WTC11 (cell line): ENCODE results near the gene EPN3. TPM values are rescaled to one million over a fixed set of nuclear protein-coding genes. Genes with fewer than 3 reads are reported as not detected.
A peak's percentile ranks its signal among the peaks of the same experiment; 100 is the strongest.

Source experiments
- ATAC-seq: fragments of 200-7000 bp; cut with Tn5 transposase; 2 replicates; pipeline ENCODE4 v1.10.0; 2021; ENCODE audit warnings: mild to moderate bottlenecking, moderate library complexity
- CTCF ChIA-PET: fragments of 300-600 bp; sonication (Branson Sonifier 250); formaldehyde crosslinking; loops from one replicate; lab custom pipeline; 2021; ENCODE audit warnings: antibody characterized with exemption; lab: Charles Lee
- POLR2A ChIA-PET: fragments of 350-600 bp; sonication (Branson Sonifier 250); formaldehyde crosslinking; loops from one replicate; lab custom pipeline; 2021; ENCODE audit warnings: antibody characterized with exemption; lab: Charles Lee
- DNase-seq: peaks from one replicate; pipeline ENCODE4 v3.0.0; 2021; ENCODE audit warnings: low spot score
- H3K27ac Mint-ChIP-seq: 2 replicates; pipeline ENCODE4 v1.8.0; 2021; ENCODE audit warnings: mixed read lengths
- H3K27me3 Mint-ChIP-seq: 2 replicates; pipeline ENCODE4 v1.8.0; 2021; ENCODE audit warnings: low read depth, mild to moderate bottlenecking, moderate library complexity, mixed read lengths
- H3K36me3 Mint-ChIP-seq: 2 replicates; pipeline ENCODE4 v1.8.0; 2021; ENCODE audit warnings: mixed read lengths
- H3K4me1 Mint-ChIP-seq: 2 replicates; pipeline ENCODE4 v1.8.0; 2022; ENCODE audit warnings: mixed read lengths
- H3K4me3 Mint-ChIP-seq: 2 replicates; pipeline ENCODE4 v1.8.0; 2021; ENCODE audit warnings: mild to moderate bottlenecking, moderate library complexity, mixed read lengths
- H3K9me3 Mint-ChIP-seq: 2 replicates; pipeline ENCODE4 v1.8.0; 2021; ENCODE audit warnings: mixed read lengths
- CTCF ChIP-seq: fragments of 200-600 bp; IDR thresholded peaks from 2 replicates; pipeline ENCODE4 v1.8.0; 2022; ENCODE audit warnings: antibody characterized with exemption
- E2F5 ChIP-seq: sonication (generic); formaldehyde crosslinking; IDR thresholded peaks from 2 replicates; pipeline ENCODE4 v1.8.1; 2022; ENCODE audit warnings: mild to moderate bottlenecking, moderate library complexity, missing genetic modification reagents
- EMX1 ChIP-seq: fragments of 250-450 bp; sonication (Bioruptor Pico); IDR thresholded peaks from 2 replicates; pipeline ENCODE4 v1.8.0; 2021; ENCODE audit warnings: mild to moderate bottlenecking
- FOXK1 ChIP-seq: sonication (generic); formaldehyde crosslinking; IDR thresholded peaks from 2 replicates; pipeline ENCODE4 v1.8.0; 2022; ENCODE audit warnings: mild to moderate bottlenecking, moderate library complexity, missing genetic modification reagents
- IRF1 ChIP-seq: sonication (generic); formaldehyde crosslinking; IDR thresholded peaks from 2 replicates; pipeline ENCODE4 v1.8.0; 2023; ENCODE audit warnings: missing genetic modification reagents
- IRF2 ChIP-seq: sonication (generic); formaldehyde crosslinking; IDR thresholded peaks from 2 replicates; pipeline ENCODE4 v1.8.0; 2022; ENCODE audit warnings: low read depth, missing genetic modification reagents, borderline replicate concordance
- KAT7 ChIP-seq: sonication (generic); formaldehyde crosslinking; IDR thresholded peaks from 2 replicates; pipeline ENCODE4 v1.8.1; 2023; ENCODE audit warnings: missing genetic modification reagents, mild to moderate bottlenecking, borderline replicate concordance
- MAX ChIP-seq: sonication (generic); formaldehyde crosslinking; IDR thresholded peaks from 2 replicates; pipeline ENCODE4 v1.8.0; 2022; ENCODE audit warnings: mild to moderate bottlenecking, missing genetic modification reagents
- NFATC4 ChIP-seq: fragments of 250-450 bp; sonication (Bioruptor Pico); IDR thresholded peaks from 2 replicates; pipeline ENCODE4 v1.9.0; 2021; ENCODE audit warnings: mild to moderate bottlenecking
- NFE2L1 ChIP-seq: sonication (generic); formaldehyde crosslinking; IDR thresholded peaks from 2 replicates; pipeline ENCODE4 v1.8.1; 2023; ENCODE audit warnings: missing genetic modification reagents
- PRRX2 ChIP-seq: fragments of 250-450 bp; sonication (Bioruptor Pico); IDR thresholded peaks from 2 replicates; pipeline ENCODE4 v1.8.0; 2021; ENCODE audit warnings: mild to moderate bottlenecking
- RORB ChIP-seq: fragments of 250-450 bp; sonication (Bioruptor Pico); IDR thresholded peaks from 2 replicates; pipeline ENCODE4 v1.9.0; 2021; ENCODE audit warnings: mild to moderate bottlenecking
- TEAD1 ChIP-seq: sonication (generic); formaldehyde crosslinking; IDR thresholded peaks from 2 replicates; pipeline ENCODE4 v1.8.0; 2022; ENCODE audit warnings: mild to moderate bottlenecking, missing genetic modification reagents
- TEAD4 ChIP-seq: sonication (generic); formaldehyde crosslinking; IDR thresholded peaks from 2 replicates; pipeline ENCODE4 v1.8.0; 2022; ENCODE audit warnings: mild to moderate bottlenecking, missing genetic modification reagents
- ZNF121 ChIP-seq: sonication (generic); formaldehyde crosslinking; IDR thresholded peaks from 2 replicates; pipeline ENCODE4 v1.8.0; 2023; ENCODE audit warnings: missing genetic modification reagents
- ZNF138 ChIP-seq: sonication (generic); formaldehyde crosslinking; conservative IDR thresholded peaks from 2 replicates; pipeline ENCODE4 v1.8.1; 2022; ENCODE audit warnings: mild to moderate bottlenecking, moderate library complexity, missing genetic modification reagents
- ZNF281 ChIP-seq: sonication (generic); formaldehyde crosslinking; IDR thresholded peaks from 2 replicates; pipeline ENCODE4 v1.8.0; 2023; ENCODE audit warnings: mild to moderate bottlenecking, missing genetic modification reagents
- ZNF671 ChIP-seq: fragments of 250-450 bp; sonication (Bioruptor Pico); IDR thresholded peaks from 2 replicates; pipeline ENCODE4 v1.8.0; 2021; ENCODE audit warnings: mild to moderate bottlenecking
- total RNA-seq: library from RNA; stranded (reverse); gene quantifications from 3 replicates; pipeline ENCODE4 v1.2.3, GENCODE V29; 2021
- TF ChIP-seq, protein P1 (sequence below): sonication (generic); formaldehyde crosslinking; IDR thresholded peaks from 2 replicates; pipeline ENCODE4 v1.8.0; 2022; ENCODE audit warnings: missing genetic modification reagents
- TF ChIP-seq, protein P2 (sequence below): sonication (generic); formaldehyde crosslinking; IDR thresholded peaks from 2 replicates; pipeline ENCODE4 v1.8.0; 2022; ENCODE audit warnings: mild to moderate bottlenecking, missing genetic modification reagents

Gene EPN3
- total RNA-seq, 1 experiment from 2014 or later = 8.8 TPM

DNA sequence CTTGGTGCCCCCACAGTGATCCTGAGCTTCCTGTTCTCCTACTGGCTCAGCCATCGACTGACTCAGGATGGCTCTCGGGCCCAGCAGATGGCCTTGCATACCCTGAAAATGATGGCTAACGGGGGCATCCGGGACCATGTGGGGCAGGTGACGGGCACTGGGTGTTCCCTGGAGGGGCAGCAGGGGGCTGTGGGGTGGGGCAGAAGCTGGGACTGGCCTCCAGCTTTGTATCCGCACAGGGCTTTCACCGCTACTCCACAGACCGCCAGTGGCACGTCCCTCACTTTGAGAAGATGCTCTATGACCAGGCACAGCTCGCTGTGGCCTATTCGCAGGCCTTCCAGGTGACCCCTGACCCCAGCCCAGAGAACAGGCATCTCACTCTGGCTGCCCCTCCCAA lies 17.4 kb downstream of the EPN3 start (continued):
- TF ChIP-seq, protein P1, sequence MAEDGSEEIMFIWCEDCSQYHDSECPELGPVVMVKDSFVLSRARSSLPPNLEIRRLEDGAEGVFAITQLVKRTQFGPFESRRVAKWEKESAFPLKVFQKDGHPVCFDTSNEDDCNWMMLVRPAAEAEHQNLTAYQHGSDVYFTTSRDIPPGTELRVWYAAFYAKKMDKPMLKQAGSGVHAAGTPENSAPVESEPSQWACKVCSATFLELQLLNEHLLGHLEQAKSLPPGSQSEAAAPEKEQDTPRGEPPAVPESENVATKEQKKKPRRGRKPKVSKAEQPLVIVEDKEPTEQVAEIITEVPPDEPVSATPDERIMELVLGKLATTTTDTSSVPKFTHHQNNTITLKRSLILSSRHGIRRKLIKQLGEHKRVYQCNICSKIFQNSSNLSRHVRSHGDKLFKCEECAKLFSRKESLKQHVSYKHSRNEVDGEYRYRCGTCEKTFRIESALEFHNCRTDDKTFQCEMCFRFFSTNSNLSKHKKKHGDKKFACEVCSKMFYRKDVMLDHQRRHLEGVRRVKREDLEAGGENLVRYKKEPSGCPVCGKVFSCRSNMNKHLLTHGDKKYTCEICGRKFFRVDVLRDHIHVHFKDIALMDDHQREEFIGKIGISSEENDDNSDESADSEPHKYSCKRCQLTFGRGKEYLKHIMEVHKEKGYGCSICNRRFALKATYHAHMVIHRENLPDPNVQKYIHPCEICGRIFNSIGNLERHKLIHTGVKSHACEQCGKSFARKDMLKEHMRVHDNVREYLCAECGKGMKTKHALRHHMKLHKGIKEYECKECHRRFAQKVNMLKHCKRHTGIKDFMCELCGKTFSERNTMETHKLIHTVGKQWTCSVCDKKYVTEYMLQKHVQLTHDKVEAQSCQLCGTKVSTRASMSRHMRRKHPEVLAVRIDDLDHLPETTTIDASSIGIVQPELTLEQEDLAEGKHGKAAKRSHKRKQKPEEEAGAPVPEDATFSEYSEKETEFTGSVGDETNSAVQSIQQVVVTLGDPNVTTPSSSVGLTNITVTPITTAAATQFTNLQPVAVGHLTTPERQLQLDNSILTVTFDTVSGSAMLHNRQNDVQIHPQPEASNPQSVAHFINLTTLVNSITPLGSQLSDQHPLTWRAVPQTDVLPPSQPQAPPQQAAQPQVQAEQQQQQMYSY = no peak
- TF ChIP-seq TEAD1 (CRISPR knock-in tag) = no peak
- no peak for TF ChIP-seq ZNF281 (CRISPR knock-in tag)
- no peak for TF ChIP-seq EMX1 (CRISPR knock-in tag)
- TF ChIP-seq ZNF138 (CRISPR knock-in tag) = no peak

DNA sequence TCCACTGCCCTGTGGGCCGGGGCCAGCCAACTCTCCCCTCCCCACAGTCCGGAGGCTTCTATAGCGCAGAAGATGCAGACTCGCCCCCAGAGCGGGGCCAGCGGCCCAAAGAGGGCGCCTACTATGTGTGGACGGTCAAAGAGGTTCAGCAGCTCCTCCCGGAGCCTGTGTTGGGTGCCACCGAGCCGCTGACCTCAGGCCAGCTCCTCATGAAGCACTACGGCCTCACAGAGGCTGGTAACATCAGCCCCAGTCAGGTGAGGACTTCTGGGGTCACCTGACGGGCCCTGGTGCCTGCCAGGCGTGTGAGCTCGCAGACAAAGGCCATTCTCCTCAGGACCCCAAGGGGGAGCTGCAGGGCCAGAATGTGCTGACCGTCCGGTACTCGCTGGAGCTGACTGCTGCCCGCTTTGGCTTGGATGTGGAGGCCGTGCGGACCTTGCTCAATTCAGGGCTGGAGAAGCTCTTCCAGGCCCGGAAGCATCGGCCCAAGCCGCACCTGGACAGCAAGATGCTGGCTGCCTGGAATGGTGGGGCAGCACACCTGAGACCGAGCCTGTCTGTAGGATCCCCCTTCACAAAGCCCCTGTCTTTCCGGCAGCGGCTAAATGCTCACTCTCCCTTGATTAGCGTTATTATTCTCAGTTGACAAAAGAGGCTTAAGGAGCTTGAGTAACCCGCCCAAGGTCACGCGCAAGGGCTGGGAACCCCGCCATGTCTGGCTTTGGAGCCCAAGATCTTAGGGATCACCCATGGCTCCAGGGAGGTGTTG lies 18.3 kb downstream of the EPN3 start:
- no peak overlapping the region for H3K4me3 Mint-ChIP-seq
- ChIA-PET CTCF (interaction anchor here (0.6 to 5.6 kb wide), 65 partner anchors 9 to 674 kb away, joined by 3 to 313 read pairs (median 5); partner anchors contain the start of genes ABCC3, CACNA1G, EPN3 and LRRC59), POLR2A (interaction anchor here (0.6 to 1.5 kb wide), 8 partner anchors 10 to 316 kb away, joined by 3 to 16 read pairs (median 4); partner anchors contain the start of genes CACNA1G and TOB1)
- no peaks in the 10 kb centered on the region for H3K9me3 Mint-ChIP-seq
- peaks cover 6% of the 10 kb centered on the region; the same call in 1 of the 2 replicates for H3K4me1 Mint-ChIP-seq
- ATAC-seq = peak; percentile 74
- H3K36me3 Mint-ChIP-seq = no peaks in the 10 kb centered on the region
- peak; percentile 94 for DNase-seq
- H3K27me3 Mint-ChIP-seq = no peaks in the 10 kb centered on the region
- no peak overlapping the region for H3K27ac Mint-ChIP-seq
- TF ChIP-seq E2F5 (CRISPR knock-in tag) (peak; percentile 57; the same call in 1 of the 2 replicates), TEAD4 (CRISPR knock-in tag) (no peak), MAX (CRISPR knock-in tag) (peak; percentile 49; the same call in 1 of the 2 replicates), ZNF121 (CRISPR knock-in tag) (peak; percentile 64; the same call in 1 of the 2 replicates), RORB (CRISPR knock-in tag) (no peak), NFATC4 (CRISPR knock-in tag) (no peak), CTCF (peak; percentile 84), PRRX2 (CRISPR knock-in tag) (no peak), KAT7 (peak; percentile 77; the same call in 1 of the 2 replicates), FOXK1 (CRISPR knock-in tag) (0 out of 2 replicates have a peak, but pooled peaks have one; percentile 34), IRF1 (no peak), NFE2L1 (no peak), ZNF671 (CRISPR knock-in tag) (no peak), IRF2 (CRISPR knock-in tag) (no peak)
- TF ChIP-seq, protein P1 = 0 out of 2 replicates have a peak, but pooled peaks have one; percentile 5
- TF ChIP-seq, protein P2, sequence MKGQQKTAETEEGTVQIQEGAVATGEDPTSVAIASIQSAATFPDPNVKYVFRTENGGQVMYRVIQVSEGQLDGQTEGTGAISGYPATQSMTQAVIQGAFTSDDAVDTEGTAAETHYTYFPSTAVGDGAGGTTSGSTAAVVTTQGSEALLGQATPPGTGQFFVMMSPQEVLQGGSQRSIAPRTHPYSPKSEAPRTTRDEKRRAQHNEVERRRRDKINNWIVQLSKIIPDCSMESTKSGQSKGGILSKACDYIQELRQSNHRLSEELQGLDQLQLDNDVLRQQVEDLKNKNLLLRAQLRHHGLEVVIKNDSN = peak; percentile 96
